Mucosa of gallbladder (tissue), 1 donor: Measurements from ENCODE around the gene WLS. TPM values are rescaled to one million over a fixed set of nuclear protein-coding genes. Genes with fewer than 3 reads are reported as not detected.

Experiments used
- DNase-seq: peaks from one replicate; pipeline ENCODE4 v3.0.0-alpha.2; 2020; ENCODE audit warnings: low spot score
- total RNA-seq: library from RNA; stranded (reverse); gene quantifications from one replicate; pipeline ENCODE4 v1.2.1, GENCODE V29; 2021
- donor health status: DM: no; HTN: no; CAD: no.

Gene WLS
- total RNA-seq, 1 donor from 2014 or later, result 205 TPM

DNA sequence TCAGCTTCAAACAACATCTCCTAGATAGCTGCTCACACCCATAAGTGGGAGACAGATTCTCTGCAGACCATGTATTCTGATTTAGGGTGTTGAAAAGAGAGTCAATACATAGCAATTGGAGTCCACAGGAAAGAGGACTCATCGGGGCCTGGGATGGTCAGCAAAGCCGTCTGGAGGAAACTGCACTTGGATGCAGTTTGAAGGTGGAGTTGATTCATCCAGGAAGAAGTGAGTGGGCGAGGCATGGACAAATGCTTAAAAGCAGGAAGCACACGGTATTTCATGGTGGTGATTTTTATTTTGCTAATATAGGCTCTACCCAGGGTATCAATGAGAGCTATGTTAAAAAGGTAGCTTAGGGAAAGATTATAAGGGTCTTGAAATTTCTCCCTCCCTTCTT lies 145.1 kb downstream of the WLS start:
- DNase-seq, result no peak

DNA sequence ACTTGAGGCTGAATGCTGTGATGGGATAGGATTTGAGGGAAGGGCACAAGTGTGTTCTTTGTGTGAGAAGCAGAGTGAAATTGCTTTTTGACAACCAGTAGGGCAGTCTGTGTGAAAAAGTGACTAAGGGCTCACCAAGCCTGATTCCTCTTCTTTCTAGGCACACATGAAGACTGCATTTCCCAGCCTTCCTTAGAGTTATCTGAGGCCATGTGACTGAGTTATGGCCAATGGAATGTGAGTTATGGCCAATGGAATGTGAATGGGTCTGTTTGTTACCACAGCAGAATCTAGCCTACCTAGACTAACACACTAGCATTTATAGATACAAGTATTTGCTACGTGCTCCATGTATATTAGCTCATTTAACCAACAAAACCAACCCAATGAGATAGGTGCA lies 146.6 kb downstream of the WLS start:
- DNase-seq, result no peak

DNA sequence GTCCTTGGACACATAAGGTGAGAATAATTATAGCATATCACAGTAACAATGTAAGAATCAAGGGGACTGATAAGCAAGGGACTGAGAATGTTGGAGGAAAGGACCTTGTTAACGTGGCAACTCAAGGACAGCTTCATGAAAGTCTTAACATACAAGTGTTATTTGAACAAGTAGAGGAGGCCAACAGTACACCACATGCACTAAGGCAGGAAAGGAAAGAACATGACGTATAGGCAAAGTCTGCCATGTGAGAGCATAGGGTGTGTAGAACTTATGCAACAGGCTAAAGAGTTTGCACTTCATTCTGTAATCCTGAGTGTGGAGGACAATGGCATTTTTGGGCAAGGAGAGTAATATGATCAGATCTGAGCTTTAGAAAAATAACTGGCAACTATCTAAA lies 148.6 kb downstream of the WLS start:
- DNase-seq, result no peak

DNA sequence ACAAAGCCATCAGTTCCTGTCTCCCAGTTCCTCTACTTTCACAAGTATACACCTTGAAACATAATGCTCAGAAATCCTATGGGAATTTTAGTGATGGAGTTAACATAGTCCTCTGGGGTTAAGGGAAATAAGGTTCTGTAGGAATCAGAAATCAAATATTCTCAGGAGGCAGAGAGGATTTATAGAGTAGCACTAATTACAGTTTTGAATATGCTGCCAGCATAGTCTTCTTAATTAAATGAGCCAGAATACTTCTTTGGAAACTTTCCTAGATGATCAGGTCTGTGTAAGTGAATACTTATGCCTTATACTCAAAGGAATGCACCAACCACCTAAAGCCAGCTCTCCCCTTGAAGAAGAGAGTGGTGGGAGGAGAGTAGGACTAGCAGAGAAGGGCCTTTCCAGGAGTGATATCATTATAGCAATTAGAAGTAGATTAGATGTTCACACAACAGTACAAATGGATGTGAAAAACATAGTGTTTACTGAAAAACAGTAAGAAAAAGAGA lies 150.5 kb downstream of the WLS start:
- no peak for DNase-seq

DNA sequence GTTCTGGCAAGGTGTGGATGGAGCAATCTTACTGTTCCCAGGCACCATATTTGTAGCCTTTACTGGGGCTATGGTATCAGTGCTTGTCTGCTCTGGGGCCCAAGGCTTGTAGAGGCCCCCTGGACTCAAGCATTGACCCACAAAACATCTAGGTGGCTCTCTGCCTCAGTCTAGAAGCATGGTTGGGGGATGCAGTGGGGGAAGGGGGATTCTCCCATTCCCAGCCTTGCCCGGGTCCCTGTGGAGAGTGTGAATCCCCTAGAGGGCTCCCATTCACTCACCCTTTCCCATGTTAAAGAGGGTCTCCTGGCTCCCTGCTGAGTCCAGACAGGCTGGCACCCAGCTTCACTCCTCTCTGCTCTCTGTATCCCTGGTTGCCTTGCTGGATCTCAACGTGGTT lies 153.7 kb downstream of the WLS start:
- no peak for DNase-seq

Other genes with a start within 250 kb of the WLS start
- gene DIRAS3, start 181.9 kb downstream of the WLS start, total RNA-seq, result 14.0 TPM
- gene RPE65, start 217.4 kb upstream of the WLS start, total RNA-seq, result not detected